ENCODE results near the gene TIGD6. TPM values are rescaled to one million over a fixed set of nuclear protein-coding genes. Genes with fewer than 3 reads are reported as not detected.
"Not testable (repeated sequence)": the region's sequence is repeated elsewhere in the genome, so short reads cannot be mapped to it uniquely, and the experiment has no call there.

Gene TIGD6
- total RNA-seq: 2.7 TPM

- ATAC-seq: peak; percentile 91
- peak; percentile 95 for DNase-seq (ENCODE audit: low spot score)
Observed at GRCh38 chr5:150000256-150000989, at the start of gene TIGD6, which contains the start of gene HMGXB3. Gene TIGD6 (minus strand): TSS chr5:150000654. CDS start chr5:149996348, 4,306 bp downstream. Gene HMGXB3 (plus strand): TSS chr5:150000739. CDS start chr5:150004853, 4,114 bp downstream.

GRCh38 chr5:150046031-150046430 is 45.6 kb upstream of the TIGD6 start:
- ATAC-seq (no peak), DNase-seq (ENCODE audit: low spot score) (no peak)

DNA sequence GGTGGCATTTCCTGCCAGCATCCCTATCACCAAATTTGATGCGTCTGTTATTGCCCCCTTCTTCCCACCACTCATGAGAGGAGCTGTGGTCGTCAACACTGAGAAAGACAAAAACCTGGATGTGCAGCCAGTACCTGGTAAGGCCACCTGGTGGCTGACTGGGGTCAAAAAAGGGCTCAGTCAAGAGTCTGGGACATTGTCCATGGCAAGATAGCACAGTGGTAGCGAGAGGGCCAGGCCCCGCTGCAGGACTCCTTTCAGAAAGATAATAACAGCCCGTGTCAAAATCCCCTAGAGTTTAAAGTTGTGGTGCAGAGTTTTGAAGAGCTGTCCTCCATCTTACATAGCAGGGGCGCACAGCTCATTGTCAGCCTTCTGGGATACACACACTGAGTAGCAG is 45.1 kb upstream of the TIGD6 start:
- DNase-seq (ENCODE audit: low spot score) (peak; percentile 22), ATAC-seq (no peak)

- ATAC-seq: no peak
- DNase-seq (ENCODE audit: low spot score): no peak
Observed at GRCh38 chr5:150044712-150045111, 44.3 kb upstream of the TIGD6 start.

DNA sequence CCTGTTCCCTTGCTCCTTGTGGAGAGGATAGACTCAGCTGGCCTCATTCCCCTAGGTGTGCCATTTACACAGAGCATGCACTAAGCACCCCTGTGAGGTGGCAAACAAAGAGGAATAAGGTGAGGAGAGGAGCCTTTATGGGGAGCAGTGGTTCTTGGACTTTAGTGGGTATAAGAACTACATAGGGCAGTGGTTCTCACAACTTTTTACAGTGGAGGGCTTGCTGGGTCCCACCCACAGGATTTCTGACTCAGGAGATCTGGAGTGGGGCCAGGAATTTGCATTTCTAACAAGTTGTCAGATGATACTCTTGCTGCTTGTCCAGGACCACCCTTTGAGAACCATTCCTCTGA is 43.9 kb upstream of the TIGD6 start:
- no peak for ATAC-seq

DNA sequence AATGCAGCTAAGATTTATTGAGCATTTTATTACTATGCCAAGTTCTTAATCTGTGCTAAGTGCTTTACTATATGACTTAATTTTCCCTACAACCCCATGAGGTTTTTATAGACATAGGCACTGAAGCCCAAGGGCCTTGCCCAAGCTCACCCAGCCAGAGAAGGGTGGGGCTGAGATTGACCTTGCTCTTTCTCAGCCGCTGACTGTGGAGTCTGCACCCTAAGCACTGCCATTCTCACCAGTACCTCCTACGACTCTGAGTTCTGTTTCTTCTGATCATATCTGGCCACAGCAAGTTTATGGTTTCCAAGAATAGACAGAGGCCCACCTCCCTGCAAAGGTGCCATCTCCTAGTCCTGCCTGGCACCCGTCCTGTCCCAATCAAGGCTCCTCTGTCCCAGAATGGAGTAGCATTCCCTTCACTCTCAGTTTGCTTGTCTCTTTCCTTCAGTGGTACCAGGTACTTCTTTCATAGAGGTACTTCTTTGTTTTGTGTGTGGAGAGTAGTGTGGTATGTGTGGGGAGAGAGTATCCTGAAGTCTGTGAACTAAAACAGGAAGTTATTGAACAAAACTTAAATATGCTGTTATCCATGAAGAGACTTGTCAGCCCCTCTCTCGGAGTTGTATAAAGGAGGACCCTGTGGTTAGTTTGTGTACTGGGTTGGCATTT is 43.3 kb upstream of the TIGD6 start:
- ATAC-seq: no peak
- no peak for DNase-seq (ENCODE audit: low spot score)

More for the DNA sequence above, 43.9 kb upstream of the TIGD6 start:
- DNase-seq (ENCODE audit: low spot score): no peak

DNA sequence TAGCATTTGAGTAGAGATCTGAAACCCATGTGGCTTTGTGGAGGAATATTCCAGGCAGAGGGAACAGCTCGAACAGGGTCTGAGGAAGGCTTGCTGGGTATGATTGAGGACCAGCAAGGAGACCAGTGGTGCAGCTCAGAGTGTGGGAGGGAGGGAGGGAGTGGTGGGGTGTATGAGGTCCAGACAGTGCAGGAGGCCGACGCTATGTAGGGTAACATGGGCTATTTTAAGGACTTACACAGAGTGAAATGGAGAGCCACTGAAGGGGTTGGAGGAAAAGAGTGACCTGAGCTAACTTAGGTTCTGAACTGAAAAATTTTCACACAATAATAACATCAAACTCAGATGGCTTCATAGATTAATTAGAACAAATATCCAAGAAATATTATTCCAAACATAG is 42.0 kb upstream of the TIGD6 start:
- no peak for DNase-seq (ENCODE audit: low spot score)
- no peak for ATAC-seq

GRCh38 chr5:150038547-150038946 is 38.1 kb upstream of the TIGD6 start:
- DNase-seq (ENCODE audit: low spot score) (no peak), ATAC-seq (no peak)

DNA sequence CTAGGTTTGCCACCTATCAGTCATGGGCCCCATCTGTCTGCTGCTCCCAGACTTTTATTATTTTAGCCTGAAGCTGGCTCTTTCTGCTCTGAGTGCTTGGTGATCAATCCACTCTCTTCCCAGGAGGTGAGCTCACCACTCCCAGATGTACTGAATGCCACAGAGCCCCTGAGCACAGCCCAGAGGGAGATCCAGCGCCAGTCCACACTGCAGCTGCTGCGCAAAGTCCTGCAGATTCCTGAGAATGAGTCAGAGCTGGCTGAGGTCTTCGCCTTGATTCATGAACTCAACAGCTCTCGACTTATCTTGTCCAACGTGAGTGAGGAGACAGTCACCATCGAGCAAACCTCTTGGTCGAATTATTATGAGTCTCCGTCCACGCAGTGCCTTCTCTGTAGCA is 36.1 kb upstream of the TIGD6 start:
- DNase-seq (ENCODE audit: low spot score) (no peak), ATAC-seq (no peak)

DNA sequence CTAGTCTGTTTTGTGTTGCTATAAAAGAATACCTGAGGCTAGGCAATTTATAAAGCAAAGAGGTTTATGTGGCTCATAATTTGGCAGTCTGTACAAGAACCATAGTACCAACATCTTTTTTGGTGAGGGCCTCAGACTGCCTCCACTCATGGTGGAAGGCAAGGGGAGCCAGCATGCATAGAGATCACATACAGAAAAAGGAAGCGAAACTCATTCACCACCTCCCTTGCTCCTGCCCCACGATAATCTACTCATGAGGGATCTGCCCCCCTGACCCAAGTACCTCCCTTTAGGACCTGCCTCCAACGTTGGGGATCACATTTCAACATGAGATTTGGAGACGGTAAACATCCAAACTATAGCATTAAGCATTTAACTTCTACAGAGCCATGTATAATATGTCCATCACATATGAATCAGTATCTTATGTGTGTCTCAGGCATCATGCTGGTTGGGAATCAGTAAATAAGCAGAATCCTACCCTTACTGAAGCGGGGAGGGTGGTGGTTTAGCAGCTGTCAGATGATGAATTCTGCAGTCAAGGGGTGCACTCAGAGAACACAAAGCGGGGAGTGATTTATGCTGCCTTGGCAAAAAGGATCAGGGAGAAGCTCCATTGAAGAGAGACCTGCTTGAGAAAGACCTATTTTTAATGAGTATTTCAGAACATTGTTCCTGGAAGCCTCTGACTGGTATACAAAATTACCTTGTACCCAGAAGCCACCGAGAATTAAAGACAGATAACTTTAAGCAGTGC is 34.9 kb upstream of the TIGD6 start:
- no peak for DNase-seq (ENCODE audit: low spot score)
- no peak for ATAC-seq

DNA sequence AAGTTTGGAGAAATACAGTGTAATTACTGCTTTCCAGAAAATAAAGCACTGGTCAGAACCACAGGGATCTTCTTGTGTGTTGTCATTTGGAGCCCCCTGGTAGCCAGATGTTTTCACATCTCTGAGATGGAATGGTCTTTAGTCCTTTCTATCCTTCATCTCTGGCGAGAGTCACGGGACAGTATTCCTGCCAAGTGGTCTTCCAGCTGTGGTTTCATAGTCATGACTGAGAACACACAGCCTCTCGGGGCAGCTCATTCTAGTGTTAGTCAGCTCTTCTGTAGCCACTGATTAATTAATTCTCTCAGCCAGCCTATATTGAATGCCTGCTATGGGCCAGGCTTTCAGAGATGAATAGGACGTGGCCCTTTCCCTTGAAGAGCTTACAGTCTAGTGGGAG is 34.2 kb upstream of the TIGD6 start:
- no peak for ATAC-seq
- no peak for DNase-seq (ENCODE audit: low spot score)

GRCh38 chr5:150033334-150033733 is 32.9 kb upstream of the TIGD6 start:
- DNase-seq (ENCODE audit: low spot score) (no peak), ATAC-seq (no peak)

- ATAC-seq; DNase-seq (ENCODE audit: low spot score): not testable (repeated sequence)
Observed at GRCh38 chr5:150028047-150028446, 27.6 kb upstream of the TIGD6 start.

GRCh38 chr5:150026682-150027172 is 26.3 kb upstream of the TIGD6 start:
- DNase-seq (ENCODE audit: low spot score) (no peak), ATAC-seq (no peak)

GRCh38 chr5:150024346-150024984 is 24.0 kb upstream of the TIGD6 start:
- ATAC-seq: no peak
- DNase-seq (ENCODE audit: low spot score): no peak

GRCh38 chr5:150023136-150023535 is 22.7 kb upstream of the TIGD6 start:
- DNase-seq (ENCODE audit: low spot score): no peak
- no peak for ATAC-seq

DNA sequence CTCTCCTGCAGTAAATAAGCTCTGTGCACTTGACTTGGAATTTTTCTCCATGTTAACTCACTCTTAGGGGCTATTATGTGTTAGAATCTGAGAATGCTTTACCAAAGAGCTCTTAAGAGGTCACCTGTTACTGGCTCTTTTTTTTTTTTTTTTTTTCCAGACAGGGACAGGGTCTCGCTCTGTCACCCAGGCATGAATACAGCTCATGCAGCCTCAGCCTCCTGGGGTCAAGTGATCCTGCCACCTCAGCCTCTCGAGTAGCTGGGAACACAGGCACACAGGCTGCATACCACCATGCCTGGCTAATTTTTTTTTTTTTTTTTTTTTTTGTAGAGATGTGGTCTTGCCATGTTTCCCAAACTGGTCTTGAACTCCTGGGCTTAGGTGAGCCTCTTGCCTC is 22.2 kb upstream of the TIGD6 start:
- ATAC-seq (no peak), DNase-seq (ENCODE audit: low spot score) (no peak)

- no peak for DNase-seq (ENCODE audit: low spot score)
- ATAC-seq: no peak
Observed at GRCh38 chr5:150022158-150022531, 21.7 kb upstream of the TIGD6 start.

- no peak for DNase-seq (ENCODE audit: low spot score)
- ATAC-seq: no peak
Observed at GRCh38 chr5:150021491-150022157, 21.2 kb upstream of the TIGD6 start.

DNA sequence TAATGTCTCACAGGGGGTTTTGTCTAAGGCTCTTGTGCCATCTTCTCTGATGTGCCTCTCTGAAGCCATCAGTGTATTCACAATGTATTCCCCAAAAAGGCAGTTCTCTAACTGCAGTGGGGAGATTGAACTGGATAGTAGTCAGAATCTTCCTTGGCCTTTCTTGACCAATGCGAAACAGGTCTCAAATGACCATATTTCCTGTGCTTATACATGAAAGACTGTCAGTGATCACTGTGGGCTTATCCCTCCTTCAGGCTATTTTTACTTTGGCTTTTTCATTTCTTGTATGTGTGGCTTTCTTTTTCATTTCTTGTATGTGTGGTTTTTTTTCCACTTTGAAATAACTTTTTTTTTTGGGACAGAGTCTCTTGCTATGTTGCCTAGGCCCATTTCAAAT is 19.8 kb upstream of the TIGD6 start:
- no peak for DNase-seq (ENCODE audit: low spot score)
- no peak for ATAC-seq
